Fibroblast of the aortic adventitia (primary cell): ENCODE data around the gene DSN1. TPM values are rescaled to one million over a fixed set of nuclear protein-coding genes. Genes with fewer than 3 reads are reported as not detected.

Source experiments
- DNase-seq: peaks from one replicate; pipeline ENCODE4 v3.0.0-alpha.2; 2010; ENCODE audit warnings: low read depth
- H3K4me3 ChIP-seq: 2 replicates; pipeline ENCODE4 v1.5.1; 2011; ENCODE audit warnings: low read depth, mild to moderate bottlenecking, control low read depth, low read length, moderate library complexity
- total RNA-seq: library from RNA; depleted of rRNA; stranded (reverse); fragments of >200 nt; gene quantifications from 2 replicates; pipeline ENCODE4 v1.2.3, GENCODE V29; 2012; ENCODE audit warnings: low replicate concordance
- TF ChIP-seq, protein P1 (sequence below): IDR thresholded peaks from 2 replicates; pipeline ENCODE4 v1.5.1; 2011; ENCODE audit warnings: mild to moderate bottlenecking, low read length, control low read depth, inconsistent platforms; ENCODE audit not compliant: insufficient read depth

DSN1 gene, protein sequence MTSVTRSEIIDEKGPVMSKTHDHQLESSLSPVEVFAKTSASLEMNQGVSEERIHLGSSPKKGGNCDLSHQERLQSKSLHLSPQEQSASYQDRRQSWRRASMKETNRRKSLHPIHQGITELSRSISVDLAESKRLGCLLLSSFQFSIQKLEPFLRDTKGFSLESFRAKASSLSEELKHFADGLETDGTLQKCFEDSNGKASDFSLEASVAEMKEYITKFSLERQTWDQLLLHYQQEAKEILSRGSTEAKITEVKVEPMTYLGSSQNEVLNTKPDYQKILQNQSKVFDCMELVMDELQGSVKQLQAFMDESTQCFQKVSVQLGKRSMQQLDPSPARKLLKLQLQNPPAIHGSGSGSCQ
- total RNA-seq, result 10.2 and 40.4 TPM in 2 replicates

DNA sequence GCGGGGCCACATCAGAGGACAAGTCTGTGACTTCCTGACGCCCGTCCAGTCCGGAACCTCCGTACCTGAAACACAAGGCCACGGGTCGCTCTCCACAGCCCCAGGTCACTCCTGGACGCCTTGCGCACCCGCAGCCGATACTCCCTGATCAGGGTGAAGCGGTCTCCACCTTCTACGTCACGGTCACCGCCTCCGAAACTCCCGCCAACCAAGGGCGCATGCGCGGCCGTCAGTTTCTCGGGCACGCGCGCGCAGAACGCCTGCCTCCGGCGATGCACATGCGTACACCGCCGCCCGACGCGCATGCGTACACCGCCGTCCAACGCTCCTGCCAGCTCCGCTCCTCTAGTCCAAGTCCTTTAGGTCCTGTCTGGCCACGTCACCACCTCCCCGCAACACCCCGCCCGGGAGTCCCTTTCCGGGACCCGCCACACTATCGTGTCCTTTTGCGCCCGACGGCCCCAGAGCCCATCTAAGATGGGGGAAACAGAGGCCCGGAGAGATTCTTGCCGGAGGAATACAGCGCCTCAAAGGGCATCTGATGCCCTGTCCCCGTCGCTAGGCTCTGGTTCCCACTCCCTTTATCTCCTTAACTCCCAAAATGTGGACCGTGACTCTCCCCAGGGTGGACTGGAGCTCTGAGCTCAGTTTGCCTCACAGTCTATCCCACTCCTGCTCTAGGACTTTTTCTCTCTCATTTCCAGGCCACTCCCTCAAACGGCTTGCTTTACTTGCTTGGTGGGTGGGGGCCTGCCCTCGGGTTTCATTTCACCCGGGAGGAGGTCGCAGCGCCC is at the start of gene DSN1:
Gene DSN1 (minus strand): TSS at position 167 of the 794 bp plus-strand sequence. CDS start 2,305 bp downstream, outside the sequence.
- TF ChIP-seq, protein P1, sequence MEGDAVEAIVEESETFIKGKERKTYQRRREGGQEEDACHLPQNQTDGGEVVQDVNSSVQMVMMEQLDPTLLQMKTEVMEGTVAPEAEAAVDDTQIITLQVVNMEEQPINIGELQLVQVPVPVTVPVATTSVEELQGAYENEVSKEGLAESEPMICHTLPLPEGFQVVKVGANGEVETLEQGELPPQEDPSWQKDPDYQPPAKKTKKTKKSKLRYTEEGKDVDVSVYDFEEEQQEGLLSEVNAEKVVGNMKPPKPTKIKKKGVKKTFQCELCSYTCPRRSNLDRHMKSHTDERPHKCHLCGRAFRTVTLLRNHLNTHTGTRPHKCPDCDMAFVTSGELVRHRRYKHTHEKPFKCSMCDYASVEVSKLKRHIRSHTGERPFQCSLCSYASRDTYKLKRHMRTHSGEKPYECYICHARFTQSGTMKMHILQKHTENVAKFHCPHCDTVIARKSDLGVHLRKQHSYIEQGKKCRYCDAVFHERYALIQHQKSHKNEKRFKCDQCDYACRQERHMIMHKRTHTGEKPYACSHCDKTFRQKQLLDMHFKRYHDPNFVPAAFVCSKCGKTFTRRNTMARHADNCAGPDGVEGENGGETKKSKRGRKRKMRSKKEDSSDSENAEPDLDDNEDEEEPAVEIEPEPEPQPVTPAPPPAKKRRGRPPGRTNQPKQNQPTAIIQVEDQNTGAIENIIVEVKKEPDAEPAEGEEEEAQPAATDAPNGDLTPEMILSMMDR, result no peak
- peak within 1 kb of the TSS; percentile 95 for H3K4me3 ChIP-seq
- DNase-seq, result peak; percentile 97

DNA sequence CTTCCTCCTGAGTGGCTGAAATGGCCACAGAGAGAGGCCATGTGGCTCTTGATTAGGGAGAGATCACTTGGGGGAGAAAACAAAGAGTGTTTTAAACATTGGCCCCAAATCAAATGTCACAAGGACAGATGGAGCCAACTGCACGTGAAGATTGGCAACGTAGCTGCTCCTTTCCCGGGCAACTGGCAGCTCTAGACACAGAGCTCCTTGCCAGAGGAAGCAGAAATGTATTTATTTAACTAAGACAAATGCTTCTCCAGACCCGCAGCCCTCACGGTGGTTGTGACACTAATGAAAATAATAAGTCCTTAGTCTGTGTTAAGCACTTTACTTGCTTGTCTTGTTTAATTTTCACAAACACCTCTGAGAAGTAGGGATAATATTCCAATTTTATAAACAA is 49.6 kb upstream of the DSN1 start:
- DNase-seq, result no peak
- TF ChIP-seq, protein P1, result no peak

DNA sequence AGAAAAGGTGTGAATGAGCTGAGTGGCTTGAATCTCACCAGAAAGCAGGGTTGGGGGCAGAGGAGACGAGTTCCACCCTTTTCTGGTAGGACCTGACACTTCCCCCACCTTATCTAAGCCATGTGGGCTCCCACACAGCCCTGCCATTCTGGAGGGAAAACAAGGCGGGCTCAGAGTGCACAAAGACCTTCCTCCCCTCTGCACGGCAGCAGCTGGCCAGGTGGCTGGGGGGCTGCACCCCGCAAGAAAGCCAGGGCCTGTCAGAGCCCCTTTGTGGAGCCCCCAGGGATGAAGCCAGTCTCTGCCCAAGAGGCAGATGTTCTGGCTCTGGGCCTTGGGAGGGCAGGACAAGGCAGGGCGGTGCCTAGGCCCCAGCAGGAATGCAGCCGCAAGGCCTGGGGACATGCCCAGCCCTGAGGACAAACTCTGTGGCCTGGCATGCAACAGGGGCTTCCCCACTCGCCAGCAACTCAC is 48.4 kb upstream of the DSN1 start:
- TF ChIP-seq, protein P1, result no peak
- no peak for DNase-seq
- no peak overlapping the region for H3K4me3 ChIP-seq

More for the DNA sequence above, 49.6 kb upstream of the DSN1 start:
- no peak overlapping the region for H3K4me3 ChIP-seq

DNA sequence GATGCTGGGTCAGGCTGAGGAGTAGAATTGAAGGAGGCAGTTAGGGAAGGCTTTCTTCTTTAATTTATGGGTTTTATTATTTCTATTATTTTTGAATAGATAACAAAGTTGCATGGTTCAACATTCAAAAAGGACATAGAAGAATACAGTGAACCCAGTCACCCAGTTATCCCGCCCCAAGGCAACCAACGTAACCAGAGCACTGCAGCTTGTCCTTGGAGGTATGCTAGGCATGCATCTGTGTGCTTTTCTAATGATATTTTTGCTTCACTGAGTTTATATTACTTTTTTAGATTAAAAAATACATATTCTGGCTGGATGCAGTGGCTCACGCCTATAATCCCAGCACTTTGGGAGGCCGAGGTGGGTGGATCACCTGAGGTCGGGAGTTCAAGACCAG is 47.4 kb upstream of the DSN1 start:
- no peak overlapping the region for H3K4me3 ChIP-seq
- TF ChIP-seq, protein P1, result no peak
- no peak for DNase-seq

DNA sequence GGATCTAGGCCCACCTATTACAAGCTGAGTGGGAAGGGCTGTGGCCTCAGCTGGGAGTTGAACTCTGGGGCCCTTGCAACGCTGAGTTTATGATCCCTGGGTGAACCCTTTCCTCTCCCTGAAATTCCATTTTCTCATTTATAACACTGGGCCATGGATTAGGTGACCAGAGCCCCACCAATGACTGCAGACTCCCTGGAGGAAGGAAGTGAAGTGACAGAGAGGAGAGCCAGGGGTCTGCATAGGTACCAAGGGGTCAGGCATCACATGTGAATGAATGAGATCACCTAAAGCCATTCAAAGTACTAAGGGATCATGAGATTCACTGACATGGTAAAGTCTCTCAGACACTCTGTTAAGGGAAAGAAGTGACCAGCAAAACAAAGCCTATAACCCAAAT is 46.5 kb upstream of the DSN1 start:
- TF ChIP-seq, protein P1, result no peak
- DNase-seq, result no peak

DNA sequence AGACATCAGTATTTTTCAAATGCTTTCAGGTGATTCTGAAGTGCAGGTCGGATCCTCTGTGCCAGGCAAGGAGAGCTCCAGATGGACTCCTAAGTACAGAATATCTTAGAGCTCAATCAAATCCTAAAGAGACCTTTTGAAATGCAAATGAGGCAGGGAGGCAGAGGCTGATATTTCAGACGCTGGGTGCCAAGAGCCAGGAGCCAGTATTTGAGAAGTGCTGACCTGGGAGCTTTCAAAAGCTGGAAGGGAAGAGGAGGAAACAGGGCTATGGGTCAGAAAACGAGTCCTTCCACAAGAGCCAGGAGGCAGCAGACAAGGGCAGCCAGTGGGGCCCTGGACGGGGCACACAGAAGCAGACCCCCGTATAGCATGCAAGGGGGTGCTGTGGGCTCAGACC is 46.1 kb upstream of the DSN1 start:
- TF ChIP-seq, protein P1, result no peak
- DNase-seq, result no peak
- H3K4me3 ChIP-seq, result no peak overlapping the region

More for the DNA sequence above, 46.5 kb upstream of the DSN1 start:
- no peak overlapping the region for H3K4me3 ChIP-seq
